Gastrocnemius medialis (tissue), 4 donors: ENCODE data around the gene TAPT1.

ENCODE experiments used
- POLR2A ChIP-seq, 2 donors: fragments of 450-650 bp; IDR thresholded peaks; one replicate each; pipeline ENCODE4 v1.6.1; 2017; ENCODE audit warnings: antibody characterized with exemption in 2 of 2, mild to moderate bottlenecking in 2 of 2, moderate library complexity in 2 of 2
- TF ChIP-seq, protein P1 (sequence below), 5 experiments: fragments of 450-650 bp in 3 of 5; fragments of 200-600 bp in 2 of 5; sonication (generic) in 2 of 5; IDR thresholded peaks in 4 of 5; conservative IDR thresholded peaks in 1 of 5; 1 replicate in 4 of 5; 2 replicates in 1 of 5; pipeline ENCODE4 v1.5.1; 2016 to 2019; ENCODE audit warnings: antibody characterized with exemption in 5 of 5, mild to moderate bottlenecking in 3 of 5, moderate library complexity in 3 of 5

DNA sequence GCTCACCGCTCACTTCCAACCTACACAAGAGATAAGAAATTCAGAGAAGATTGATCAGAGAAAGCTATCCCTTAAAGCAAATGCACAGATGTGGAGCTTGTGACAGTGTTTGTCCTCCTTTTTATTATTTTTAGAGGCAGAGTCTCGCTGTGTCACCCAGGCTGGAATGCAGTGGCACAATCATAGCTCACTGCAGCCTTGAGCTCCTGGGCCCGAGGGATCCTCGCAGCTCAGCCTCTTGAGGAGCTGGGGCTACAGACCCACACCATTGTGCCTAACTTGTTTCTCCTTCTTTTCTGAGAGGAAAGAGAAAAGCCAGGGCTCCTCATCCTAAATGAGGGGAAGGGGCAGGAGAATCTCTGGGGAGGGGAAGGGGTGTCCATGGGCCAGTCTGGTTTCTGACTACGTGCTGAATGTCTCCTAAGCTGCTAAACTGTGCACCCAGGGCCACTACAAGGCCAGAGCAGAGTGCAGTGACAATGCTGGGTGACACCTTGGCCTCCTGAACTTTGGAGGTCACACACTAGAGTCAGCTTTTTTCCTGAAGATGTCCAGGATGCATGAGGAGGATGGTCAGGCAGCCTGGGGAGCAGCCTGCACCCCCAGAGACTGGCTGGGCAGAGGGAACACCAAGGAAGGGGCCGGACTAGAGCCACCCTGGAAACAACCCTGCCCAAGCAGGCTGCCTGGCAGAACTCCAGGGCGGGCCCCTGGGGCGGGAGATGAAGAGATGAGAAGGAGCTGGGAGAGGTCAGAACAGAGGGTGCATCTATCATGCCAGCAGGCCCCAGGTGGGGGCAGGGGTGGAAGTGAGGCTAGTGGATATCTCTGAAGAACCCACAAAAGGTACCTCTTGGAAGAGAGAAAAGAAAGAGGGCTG, 87.0 kb downstream of the TAPT1 start:
- TF ChIP-seq, protein P1, sequence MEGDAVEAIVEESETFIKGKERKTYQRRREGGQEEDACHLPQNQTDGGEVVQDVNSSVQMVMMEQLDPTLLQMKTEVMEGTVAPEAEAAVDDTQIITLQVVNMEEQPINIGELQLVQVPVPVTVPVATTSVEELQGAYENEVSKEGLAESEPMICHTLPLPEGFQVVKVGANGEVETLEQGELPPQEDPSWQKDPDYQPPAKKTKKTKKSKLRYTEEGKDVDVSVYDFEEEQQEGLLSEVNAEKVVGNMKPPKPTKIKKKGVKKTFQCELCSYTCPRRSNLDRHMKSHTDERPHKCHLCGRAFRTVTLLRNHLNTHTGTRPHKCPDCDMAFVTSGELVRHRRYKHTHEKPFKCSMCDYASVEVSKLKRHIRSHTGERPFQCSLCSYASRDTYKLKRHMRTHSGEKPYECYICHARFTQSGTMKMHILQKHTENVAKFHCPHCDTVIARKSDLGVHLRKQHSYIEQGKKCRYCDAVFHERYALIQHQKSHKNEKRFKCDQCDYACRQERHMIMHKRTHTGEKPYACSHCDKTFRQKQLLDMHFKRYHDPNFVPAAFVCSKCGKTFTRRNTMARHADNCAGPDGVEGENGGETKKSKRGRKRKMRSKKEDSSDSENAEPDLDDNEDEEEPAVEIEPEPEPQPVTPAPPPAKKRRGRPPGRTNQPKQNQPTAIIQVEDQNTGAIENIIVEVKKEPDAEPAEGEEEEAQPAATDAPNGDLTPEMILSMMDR (IDR thresholded peaks at IDR 0.05 in 4 of 5, conservative IDR thresholded peaks at IDR 0.05 in 1 of 5) = no peak
- TF ChIP-seq POLR2A (IDR thresholded peaks at IDR 0.05) = no peak
